ENCODE results near the gene GNG11. TPM values are rescaled to one million over a fixed set of nuclear protein-coding genes. Genes with fewer than 3 reads are reported as not detected.

Gene GNG11
- total and polyA plus RNA-seq, 2 of the 13 experiments (the other 11 are each of a cell fraction or from before 2014, with no cell fraction given), result not detected

DNA sequence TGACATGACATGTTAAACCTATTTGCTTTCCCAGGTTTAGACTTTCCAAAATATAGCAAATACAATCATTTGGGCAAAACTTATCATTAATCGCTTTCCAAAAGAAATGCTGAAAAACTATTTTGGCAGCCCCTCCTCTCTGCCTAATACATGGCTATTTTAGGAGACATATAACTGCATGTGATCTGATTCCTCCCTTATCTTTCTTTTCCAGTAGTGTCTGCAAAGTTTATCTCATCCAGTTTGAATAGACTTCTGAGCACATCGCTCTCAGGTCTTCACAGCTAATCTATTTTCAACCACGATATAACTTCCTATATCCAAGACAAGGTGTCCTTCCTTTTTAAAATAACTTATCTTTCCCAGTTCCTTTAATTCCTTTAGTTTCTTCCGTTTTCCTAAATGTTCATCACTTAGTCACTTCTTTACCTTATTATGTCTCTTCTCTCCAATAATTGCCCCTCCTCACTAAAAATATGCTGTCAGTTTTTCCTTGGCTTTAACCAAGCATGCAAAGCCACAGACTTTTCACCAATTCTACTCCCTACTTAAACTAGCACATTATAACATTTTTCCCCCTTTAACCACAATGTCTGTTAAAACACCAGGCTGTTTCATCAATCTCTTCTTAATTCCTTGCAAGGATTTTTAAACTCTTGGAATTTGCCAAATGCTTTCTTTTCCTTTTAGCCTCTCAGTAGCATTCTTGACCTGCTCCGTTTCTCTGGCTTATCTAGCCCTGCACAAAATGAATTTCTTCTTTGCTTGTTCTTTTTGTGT is 24.4 kb downstream of the GNG11 start:
- Histone ChIP-seq H3K9ac (ENCODE audit: insufficient read depth, low read depth, low read length) (no peak overlapping the region), H3K79me2 (ENCODE audit: insufficient read depth, low read length) (no peaks in the 10 kb centered on the region), H3K4me1 (ENCODE audit: insufficient read depth, low read length) (no peaks in the 10 kb centered on the region), H3K4me2 (ENCODE audit: low read depth, low read length) (no peak overlapping the region), H3K27me3 (ENCODE audit: control insufficient read depth in 1 of 2, insufficient read depth in 2 of 2, low read length in 2 of 2) (no peaks in the 10 kb centered on the region), H3K36me3 (replicated peaks in 1 of 2; ENCODE audit: control insufficient read depth in 1 of 2, insufficient read depth in 2 of 2, low read length in 2 of 2) (no peaks in the 10 kb centered on the region), H2AFZ (ENCODE audit: low read length) (no peak overlapping the region), H4K20me1 (ENCODE audit: insufficient read depth, low read length) (no peaks in the 10 kb centered on the region), H3K27ac (ENCODE audit: extremely low read length, insufficient read depth, low read length) (no peak overlapping the region), H3K4me3 (replicated peaks in 1 of 3; ENCODE audit: insufficient read depth in 1 of 3, low read depth in 2 of 3, low read length in 3 of 3) (no peak overlapping the region), H3K9me3 (ENCODE audit: low read length) (no peaks in the 10 kb centered on the region)
- POLR2A ChIA-PET, result no interaction called here
- no peak for ATAC-seq
- intact Hi-C loops (cut with micrococcal nuclease; ENCODE audit: unreplicated experiment), result no loop called here
- no peak for TF ChIP-seq ZNF879 (CRISPR knock-in tag; IDR thresholded peaks at IDR 0.05)
- TF ChIP-seq KAT7 (CRISPR knock-in tag; IDR thresholded peaks at IDR 0.05; ENCODE audit: borderline replicate concordance), result no peak
- no peak for TF ChIP-seq ZKSCAN8 (CRISPR knock-in tag; IDR thresholded peaks at IDR 0.05; ENCODE audit: borderline replicate concordance)
- no peak for TF ChIP-seq CC2D1A (CRISPR knock-in tag; IDR thresholded peaks at IDR 0.05)
- no peak for TF ChIP-seq NFKB2 (CRISPR knock-in tag; IDR thresholded peaks at IDR 0.05; ENCODE audit: borderline replicate concordance)
- no peak for TF ChIP-seq TSC22D2 (CRISPR knock-in tag; IDR thresholded peaks at IDR 0.05; ENCODE audit: borderline replicate concordance)
- TF ChIP-seq, protein P1, sequence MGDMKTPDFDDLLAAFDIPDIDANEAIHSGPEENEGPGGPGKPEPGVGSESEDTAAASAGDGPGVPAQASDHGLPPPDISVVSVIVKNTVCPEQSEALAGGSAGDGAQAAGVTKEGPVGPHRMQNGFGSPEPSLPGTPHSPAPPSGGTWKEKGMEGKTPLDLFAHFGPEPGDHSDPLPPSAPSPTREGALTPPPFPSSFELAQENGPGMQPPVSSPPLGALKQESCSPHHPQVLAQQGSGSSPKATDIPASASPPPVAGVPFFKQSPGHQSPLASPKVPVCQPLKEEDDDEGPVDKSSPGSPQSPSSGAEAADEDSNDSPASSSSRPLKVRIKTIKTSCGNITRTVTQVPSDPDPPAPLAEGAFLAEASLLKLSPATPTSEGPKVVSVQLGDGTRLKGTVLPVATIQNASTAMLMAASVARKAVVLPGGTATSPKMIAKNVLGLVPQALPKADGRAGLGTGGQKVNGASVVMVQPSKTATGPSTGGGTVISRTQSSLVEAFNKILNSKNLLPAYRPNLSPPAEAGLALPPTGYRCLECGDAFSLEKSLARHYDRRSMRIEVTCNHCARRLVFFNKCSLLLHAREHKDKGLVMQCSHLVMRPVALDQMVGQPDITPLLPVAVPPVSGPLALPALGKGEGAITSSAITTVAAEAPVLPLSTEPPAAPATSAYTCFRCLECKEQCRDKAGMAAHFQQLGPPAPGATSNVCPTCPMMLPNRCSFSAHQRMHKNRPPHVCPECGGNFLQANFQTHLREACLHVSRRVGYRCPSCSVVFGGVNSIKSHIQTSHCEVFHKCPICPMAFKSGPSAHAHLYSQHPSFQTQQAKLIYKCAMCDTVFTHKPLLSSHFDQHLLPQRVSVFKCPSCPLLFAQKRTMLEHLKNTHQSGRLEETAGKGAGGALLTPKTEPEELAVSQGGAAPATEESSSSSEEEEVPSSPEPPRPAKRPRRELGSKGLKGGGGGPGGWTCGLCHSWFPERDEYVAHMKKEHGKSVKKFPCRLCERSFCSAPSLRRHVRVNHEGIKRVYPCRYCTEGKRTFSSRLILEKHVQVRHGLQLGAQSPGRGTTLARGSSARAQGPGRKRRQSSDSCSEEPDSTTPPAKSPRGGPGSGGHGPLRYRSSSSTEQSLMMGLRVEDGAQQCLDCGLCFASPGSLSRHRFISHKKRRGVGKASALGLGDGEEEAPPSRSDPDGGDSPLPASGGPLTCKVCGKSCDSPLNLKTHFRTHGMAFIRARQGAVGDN (CRISPR knock-in tag; IDR thresholded peaks at IDR 0.05), result no peak
- no peak for TF ChIP-seq MEIS2 (CRISPR knock-in tag; IDR thresholded peaks at IDR 0.05)
- no peak for TF ChIP-seq SATB2 (CRISPR knock-in tag; IDR thresholded peaks at IDR 0.05)
- TF ChIP-seq, protein P2, sequence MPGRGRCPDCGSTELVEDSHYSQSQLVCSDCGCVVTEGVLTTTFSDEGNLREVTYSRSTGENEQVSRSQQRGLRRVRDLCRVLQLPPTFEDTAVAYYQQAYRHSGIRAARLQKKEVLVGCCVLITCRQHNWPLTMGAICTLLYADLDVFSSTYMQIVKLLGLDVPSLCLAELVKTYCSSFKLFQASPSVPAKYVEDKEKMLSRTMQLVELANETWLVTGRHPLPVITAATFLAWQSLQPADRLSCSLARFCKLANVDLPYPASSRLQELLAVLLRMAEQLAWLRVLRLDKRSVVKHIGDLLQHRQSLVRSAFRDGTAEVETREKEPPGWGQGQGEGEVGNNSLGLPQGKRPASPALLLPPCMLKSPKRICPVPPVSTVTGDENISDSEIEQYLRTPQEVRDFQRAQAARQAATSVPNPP (CRISPR knock-in tag; IDR thresholded peaks at IDR 0.05), result no peak
- TF ChIP-seq, protein P3, sequence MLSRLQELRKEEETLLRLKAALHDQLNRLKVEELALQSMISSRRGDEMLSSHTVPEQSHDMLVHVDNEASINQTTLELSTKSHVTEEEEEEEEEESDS (CRISPR knock-in tag; IDR thresholded peaks at IDR 0.05; ENCODE audit: borderline replicate concordance), result no peak
- TF ChIP-seq MBNL3 (CRISPR knock-in tag; conservative IDR thresholded peaks at IDR 0.05), result no peak
- no peak for TF ChIP-seq HOXA9 (CRISPR knock-in tag; IDR thresholded peaks at IDR 0.05; ENCODE audit: borderline replicate concordance)
- TF ChIP-seq, protein P4, sequence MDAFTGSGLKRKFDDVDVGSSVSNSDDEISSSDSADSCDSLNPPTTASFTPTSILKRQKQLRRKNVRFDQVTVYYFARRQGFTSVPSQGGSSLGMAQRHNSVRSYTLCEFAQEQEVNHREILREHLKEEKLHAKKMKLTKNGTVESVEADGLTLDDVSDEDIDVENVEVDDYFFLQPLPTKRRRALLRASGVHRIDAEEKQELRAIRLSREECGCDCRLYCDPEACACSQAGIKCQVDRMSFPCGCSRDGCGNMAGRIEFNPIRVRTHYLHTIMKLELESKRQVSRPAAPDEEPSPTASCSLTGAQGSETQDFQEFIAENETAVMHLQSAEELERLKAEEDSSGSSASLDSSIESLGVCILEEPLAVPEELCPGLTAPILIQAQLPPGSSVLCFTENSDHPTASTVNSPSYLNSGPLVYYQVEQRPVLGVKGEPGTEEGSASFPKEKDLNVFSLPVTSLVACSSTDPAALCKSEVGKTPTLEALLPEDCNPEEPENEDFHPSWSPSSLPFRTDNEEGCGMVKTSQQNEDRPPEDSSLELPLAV (CRISPR knock-in tag; conservative IDR thresholded peaks at IDR 0.05; ENCODE audit: low read depth), result no peak
- WGBS (ENCODE audit: low lambda C conversion rate), result 11% methylated on average over 5 of the region's 5 CpGs
- BruUV-seq (replicated peaks), result no TSS peak
- CTCF ChIA-PET (ENCODE audit: low intra/inter-chr PET ratio, low total read pairs), result no interaction called here
- in situ Hi-C loops (cut with HindIII; ENCODE audit: extremely low pct_ligation_motif_present, low pct_unique_long_range_greater_than_20kb), result no loop called here
- no peak for DNase-seq (ENCODE audit: low spot score)
- FAIRE-seq, result no peak
